Stimulated activated naive B cell treated with anti-CD40 and anti-IgM and Interleukin-4, amounts not matched to agents 10 μg/mL and 1 μg/mL and 100 μg/mL, for 72 hours (primary cell): ENCODE measurements around the gene SHH.

Source experiments
- ATAC-seq, 2 donors: fragments of 150-1000 bp; cut with Tn5 transposase; replicated peaks; 2 replicates each; pipeline ENCODE4 v1.10.0; 2021; ENCODE audit warnings: moderate library complexity in 1 of 2
- DNase-seq: peaks from one replicate; pipeline ENCODE4 v3.0.0; 2021
- H3K27ac Mint-ChIP-seq: one replicate; pipeline ENCODE4 v1.8.0; 2022; ENCODE audit warnings: mild to moderate bottlenecking, mixed read lengths
- H3K27me3 Mint-ChIP-seq, 2 donors: one replicate each; pipeline ENCODE4 v1.8.0; 2022; ENCODE audit warnings: mixed read lengths in 2 of 2
- H3K36me3 Mint-ChIP-seq, 2 donors: one replicate each; pipeline ENCODE4 v1.8.0; 2022; ENCODE audit warnings: mixed read lengths in 2 of 2, mild to moderate bottlenecking in 1 of 2
- H3K4me1 Mint-ChIP-seq, 2 donors: one replicate each; pipeline ENCODE4 v1.8.0; 2022; ENCODE audit warnings: mixed read lengths in 2 of 2, mild to moderate bottlenecking in 1 of 2
- H3K4me3 Mint-ChIP-seq, 2 donors: one replicate each; pipeline ENCODE4 v1.8.0; 2022; ENCODE audit warnings: mild to moderate bottlenecking in 2 of 2, mixed read lengths in 2 of 2, moderate library complexity in 1 of 2
- H3K9me3 Mint-ChIP-seq, 2 donors: one replicate each; pipeline ENCODE4 v1.8.0; 2022; ENCODE audit warnings: mixed read lengths in 2 of 2, mild to moderate bottlenecking in 1 of 2

Gene SHH

GRCh38 chr7:155809332-155809946 lies 2.8 kb downstream of the SHH start:
- H3K4me3 Mint-ChIP-seq = peak overlapping the region; percentile 72 to 74
- H3K4me1 Mint-ChIP-seq = peaks cover 28 to 62% of the 10 kb centered on the region in 2 donors
- no peaks in the 10 kb centered on the region for H3K36me3 Mint-ChIP-seq
- no peak for DNase-seq
- peak overlapping the region; percentile 84 for H3K27ac Mint-ChIP-seq
- no peaks in the 10 kb centered on the region for H3K9me3 Mint-ChIP-seq
- no peak for ATAC-seq
- H3K27me3 Mint-ChIP-seq = peaks cover 69 to 77% of the 10 kb centered on the region in 2 donors

DNA sequence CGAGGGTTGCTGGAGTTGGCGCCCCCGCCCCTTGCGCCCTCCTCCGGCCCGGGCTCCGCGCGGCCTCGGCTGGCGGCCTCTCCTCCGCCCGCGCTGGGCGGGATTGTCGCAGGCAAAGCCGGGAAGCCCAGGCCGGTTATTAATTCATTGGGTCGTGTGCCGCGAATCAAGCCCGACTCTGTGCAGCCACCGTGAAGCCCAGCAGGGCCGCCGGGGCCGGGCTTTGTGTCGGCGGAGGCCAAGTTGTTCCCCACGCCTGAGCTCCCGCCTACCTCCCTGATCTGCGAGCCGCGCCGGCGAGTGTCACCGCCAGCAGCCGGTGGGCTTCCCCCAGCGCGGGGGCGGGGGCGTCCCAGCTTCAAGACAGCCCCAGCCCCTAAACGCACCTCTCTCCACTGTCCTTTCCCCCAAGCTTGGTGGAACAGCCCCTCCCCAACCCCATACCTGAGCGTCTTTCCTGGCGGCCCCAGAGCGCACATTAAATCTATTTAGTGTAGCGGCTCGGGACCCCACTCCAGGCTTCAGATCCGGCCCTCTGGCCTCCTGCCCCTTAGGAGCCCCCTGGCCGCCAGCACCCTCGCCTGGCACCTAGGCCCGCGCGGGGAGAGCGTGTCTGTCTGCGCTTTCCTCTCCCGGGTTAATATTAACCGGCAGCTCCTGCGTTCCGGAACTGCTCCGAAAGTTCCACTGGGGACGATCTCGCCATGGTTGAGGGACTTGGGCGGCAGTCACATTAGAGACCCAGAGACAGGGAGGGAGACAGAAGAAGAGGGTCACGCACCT lies 3.5 kb downstream of the SHH start:
- Mint-ChIP-seq H3K27me3 (peaks cover 64 to 75% of the 10 kb centered on the region in 2 donors), H3K9me3 (no peaks in the 10 kb centered on the region), H3K4me1 (peaks cover 28 to 66% of the 10 kb centered on the region in 2 donors), H3K36me3 (no peaks in the 10 kb centered on the region), H3K4me3 (peak overlapping the region; percentile 37 to 60), H3K27ac (peak overlapping the region; percentile 34)
- peak; percentile 26 to 36 for ATAC-seq
- DNase-seq = no peak

- Mint-ChIP-seq H3K4me1 (peaks cover 30 to 69% of the 10 kb centered on the region in 2 donors), H3K36me3 (no peaks in the 10 kb centered on the region), H3K9me3 (no peaks in the 10 kb centered on the region), H3K27me3 (peaks cover 63 to 75% of the 10 kb centered on the region in 2 donors), H3K4me3 (peak overlapping the region; percentile 17 to 32), H3K27ac (peak overlapping the region; percentile 67)
- ATAC-seq (no peak), DNase-seq (no peak)
Observed at GRCh38 chr7:155807789-155808548, 4.3 kb downstream of the SHH start.

DNA sequence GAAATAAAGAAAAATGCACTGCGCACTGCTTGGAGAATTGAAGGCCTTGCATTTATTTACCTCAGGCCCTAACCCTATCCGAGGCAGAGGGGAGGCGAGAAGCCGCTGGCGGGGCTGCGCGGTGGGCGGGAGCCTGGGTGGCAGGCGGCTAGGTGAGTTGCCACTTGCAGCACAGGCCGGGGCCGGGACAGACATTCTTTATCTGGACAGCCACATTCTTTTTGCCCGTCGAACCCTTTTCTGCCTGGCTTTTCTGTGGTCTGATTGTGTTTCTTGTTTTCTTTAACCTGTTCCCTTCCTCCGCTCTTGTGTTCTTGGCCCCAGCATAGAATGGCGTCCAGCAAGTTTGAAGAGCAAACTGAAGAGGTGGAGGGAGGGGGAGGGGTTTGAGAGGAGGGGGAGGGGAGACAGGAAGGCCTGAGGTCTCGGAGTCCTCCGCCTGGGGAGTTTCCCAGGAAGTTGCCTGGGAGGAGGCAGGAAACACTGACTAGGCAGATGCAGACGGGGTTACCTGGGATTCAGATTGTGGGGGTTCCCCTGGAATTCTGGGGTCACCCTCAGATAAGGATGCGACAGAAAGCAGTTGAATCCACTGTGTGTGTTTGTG lies 5.1 kb downstream of the SHH start:
- peaks cover 60 to 72% of the 10 kb centered on the region in 2 donors for H3K27me3 Mint-ChIP-seq
- H3K27ac Mint-ChIP-seq = peak overlapping the region; percentile 67
- no peaks in the 10 kb centered on the region for H3K36me3 Mint-ChIP-seq
- no peak for DNase-seq
- peaks cover 28 to 63% of the 10 kb centered on the region in 2 donors for H3K4me1 Mint-ChIP-seq
- peak overlapping the region in 1 of 2 donors; percentile 17 for H3K4me3 Mint-ChIP-seq
- H3K9me3 Mint-ChIP-seq = no peaks in the 10 kb centered on the region
- no peak for ATAC-seq

DNA sequence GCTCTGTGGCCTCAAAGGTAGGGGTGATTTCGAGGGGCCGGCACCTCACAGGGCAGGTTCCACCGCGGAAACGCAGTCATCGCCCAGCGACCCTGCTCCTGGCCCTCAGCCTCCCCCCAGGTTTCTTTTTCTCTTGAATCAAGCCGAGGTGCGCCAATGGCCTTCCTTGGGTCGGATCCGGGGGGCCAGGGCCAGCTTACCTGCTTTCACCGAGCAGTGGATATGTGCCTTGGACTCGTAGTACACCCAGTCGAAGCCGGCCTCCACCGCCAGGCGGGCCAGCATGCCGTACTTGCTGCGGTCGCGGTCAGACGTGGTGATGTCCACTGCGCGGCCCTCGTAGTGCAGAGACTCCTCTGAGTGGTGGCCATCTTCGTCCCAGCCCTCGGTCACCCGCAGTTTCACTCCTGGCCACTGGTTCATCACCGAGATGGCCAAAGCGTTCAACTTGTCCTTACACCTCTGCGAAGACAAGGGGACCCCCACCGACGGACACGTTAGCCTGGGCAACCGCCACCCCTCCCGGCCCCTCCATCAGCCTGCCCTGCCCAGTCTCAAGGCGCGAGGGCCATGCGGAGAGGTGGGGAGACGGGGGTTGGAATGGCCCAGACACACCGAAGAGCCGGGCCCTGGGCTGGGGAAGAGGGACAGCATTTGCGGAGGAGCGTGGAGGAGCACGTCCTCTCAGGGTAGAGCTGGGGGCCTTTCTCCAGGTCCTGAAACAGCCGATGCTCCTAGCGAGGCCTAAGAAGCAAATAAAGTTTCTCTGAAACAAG lies 6.0 kb downstream of the SHH start:
- Mint-ChIP-seq H3K27ac (peak overlapping the region; percentile 25), H3K36me3 (no peaks in the 10 kb centered on the region), H3K4me1 (peaks cover 21 to 54% of the 10 kb centered on the region in 2 donors), H3K27me3 (peaks cover 54 to 67% of the 10 kb centered on the region in 2 donors), H3K9me3 (no peaks in the 10 kb centered on the region), H3K4me3 (peak overlapping the region; percentile 17 to 39)
- ATAC-seq = no peak
- DNase-seq = no peak

DNA sequence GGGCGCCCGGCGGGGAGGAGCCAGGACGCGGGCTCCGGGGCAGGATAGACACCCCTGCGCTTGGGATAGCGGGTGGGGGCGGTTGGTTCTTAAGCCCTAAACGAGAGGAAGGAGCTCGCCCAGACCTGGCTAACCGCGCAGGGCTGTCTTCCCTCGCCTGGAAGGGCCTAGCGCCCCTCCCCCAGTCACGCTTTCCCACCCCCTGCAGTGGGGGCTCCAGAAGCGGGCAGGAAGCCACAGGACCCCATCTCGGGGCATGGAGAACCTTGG lies 6.5 kb downstream of the SHH start:
- peaks cover 54 to 67% of the 10 kb centered on the region in 2 donors for H3K27me3 Mint-ChIP-seq
- ATAC-seq = no peak
- peak overlapping the region in 1 of 2 donors; percentile 35 for H3K4me3 Mint-ChIP-seq

DNA sequence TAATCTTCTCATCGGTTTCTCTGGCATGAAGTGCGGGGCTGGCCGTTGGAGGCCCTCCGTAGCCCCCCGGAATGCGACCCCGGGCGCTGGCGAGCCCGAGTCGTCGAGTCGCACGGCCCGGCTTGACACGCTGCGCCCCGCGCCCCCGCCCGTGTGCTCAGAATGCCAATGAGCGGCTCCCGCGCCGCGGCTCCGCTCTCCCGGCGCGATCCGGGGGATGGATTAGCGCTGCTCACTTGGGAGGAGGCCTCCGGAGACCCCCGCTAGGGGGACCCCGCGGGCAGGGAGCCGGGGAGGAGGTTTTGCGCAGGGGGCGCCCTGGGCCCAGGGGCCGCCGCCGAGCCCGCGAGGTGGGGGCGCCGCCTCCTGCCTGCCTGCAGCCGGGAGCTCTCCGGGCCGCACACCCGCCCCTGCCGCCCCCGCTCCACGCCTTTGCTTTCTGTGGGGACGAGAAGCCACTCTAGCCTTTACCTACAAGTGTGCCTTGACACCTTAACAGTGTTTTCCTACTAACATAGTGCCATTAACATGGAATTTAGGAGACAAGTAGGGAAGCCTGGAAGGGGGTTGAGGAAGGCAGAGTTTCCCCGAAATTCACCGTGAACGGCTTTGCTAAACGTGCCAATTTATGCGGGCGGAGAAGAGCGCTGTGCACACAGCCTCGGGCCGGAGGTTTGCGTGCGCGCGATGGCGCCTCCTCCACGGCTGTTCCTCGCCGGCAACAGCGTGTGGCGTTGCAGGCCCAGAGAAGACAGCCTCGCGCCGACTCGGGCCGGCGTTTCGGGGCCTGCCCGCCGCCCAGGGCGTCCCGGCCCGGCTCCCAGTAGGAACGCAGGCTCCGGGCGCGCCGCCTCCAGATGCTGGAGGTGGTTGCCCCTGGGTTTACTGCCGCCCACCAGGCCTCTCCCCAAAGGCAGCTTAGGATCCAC lies 7.1 kb downstream of the SHH start:
- H3K4me3 Mint-ChIP-seq = peak overlapping the region; percentile 74 to 76
- no peaks in the 10 kb centered on the region for H3K9me3 Mint-ChIP-seq
- no peak overlapping the region for H3K27ac Mint-ChIP-seq
- ATAC-seq (peak; percentile 62 to 66), DNase-seq (peak; percentile 41)
- H3K36me3 Mint-ChIP-seq = no peaks in the 10 kb centered on the region
- peaks cover 54 to 67% of the 10 kb centered on the region in 2 donors for H3K27me3 Mint-ChIP-seq
- peaks cover 20 to 53% of the 10 kb centered on the region in 2 donors for H3K4me1 Mint-ChIP-seq

More for the DNA sequence above, 6.5 kb downstream of the SHH start:
- Mint-ChIP-seq H3K27ac (no peak overlapping the region), H3K4me1 (peaks cover 20 to 53% of the 10 kb centered on the region in 2 donors), H3K36me3 (no peaks in the 10 kb centered on the region), H3K9me3 (no peaks in the 10 kb centered on the region)
- DNase-seq = no peak

GRCh38 chr7:155804431-155804831 lies 7.8 kb downstream of the SHH start:
- ATAC-seq (no peak), DNase-seq (no peak)
- H3K27me3 Mint-ChIP-seq = peaks cover 59 to 71% of the 10 kb centered on the region in 2 donors
- H3K36me3 Mint-ChIP-seq = no peaks in the 10 kb centered on the region
- no peaks in the 10 kb centered on the region for H3K9me3 Mint-ChIP-seq
- peaks cover 19 to 51% of the 10 kb centered on the region in 2 donors for H3K4me1 Mint-ChIP-seq
- no peak overlapping the region for H3K27ac Mint-ChIP-seq
- H3K4me3 Mint-ChIP-seq = peak overlapping the region; percentile 77 to 78

- H3K36me3 Mint-ChIP-seq = no peaks in the 10 kb centered on the region
- H3K27ac Mint-ChIP-seq = peak overlapping the region; percentile 77
- H3K9me3 Mint-ChIP-seq = no peaks in the 10 kb centered on the region
- ATAC-seq (no peak), DNase-seq (no peak)
- peaks cover 16 to 47% of the 10 kb centered on the region in 2 donors for H3K4me1 Mint-ChIP-seq
- H3K27me3 Mint-ChIP-seq = peaks cover 55 to 68% of the 10 kb centered on the region in 2 donors
- peak overlapping the region; percentile 78 to 91 for H3K4me3 Mint-ChIP-seq
Observed at GRCh38 chr7:155803418-155804376, 8.6 kb downstream of the SHH start.

GRCh38 chr7:155802906-155803417 lies 9.3 kb downstream of the SHH start:
- peaks cover 17 to 51% of the 10 kb centered on the region in 2 donors for H3K4me1 Mint-ChIP-seq
- DNase-seq (no peak), ATAC-seq (no peak)
- H3K36me3 Mint-ChIP-seq = no peaks in the 10 kb centered on the region
- peak overlapping the region in 1 of 2 donors; percentile 78 for H3K4me3 Mint-ChIP-seq
- H3K9me3 Mint-ChIP-seq = no peaks in the 10 kb centered on the region
- peaks cover 58 to 70% of the 10 kb centered on the region in 2 donors for H3K27me3 Mint-ChIP-seq
- H3K27ac Mint-ChIP-seq = no peak overlapping the region

- no peak overlapping the region for H3K4me3 Mint-ChIP-seq
- peaks cover 14 to 44% of the 10 kb centered on the region in 2 donors for H3K4me1 Mint-ChIP-seq
- DNase-seq (no peak), ATAC-seq (no peak)
- peak overlapping the region; percentile 73 for H3K27ac Mint-ChIP-seq
- H3K9me3 Mint-ChIP-seq = no peaks in the 10 kb centered on the region
- H3K36me3 Mint-ChIP-seq = no peaks in the 10 kb centered on the region
- peaks cover 51 to 64% of the 10 kb centered on the region in 2 donors for H3K27me3 Mint-ChIP-seq
Observed at GRCh38 chr7:155802291-155802690, 10.0 kb downstream of the SHH start.
